GM18909 (cell line): Measurements from ENCODE around the gene GLIS2.

Experiments used
- ATAC-seq: cut with Tn5 transposase; IDR thresholded peaks from one replicate; pipeline ENCODE4 v1.9.1; 2021; ENCODE audit warnings: mild to moderate bottlenecking; ENCODE audit not compliant: unreplicated experiment, poor library complexity

The GLIS2 gene

DNA sequence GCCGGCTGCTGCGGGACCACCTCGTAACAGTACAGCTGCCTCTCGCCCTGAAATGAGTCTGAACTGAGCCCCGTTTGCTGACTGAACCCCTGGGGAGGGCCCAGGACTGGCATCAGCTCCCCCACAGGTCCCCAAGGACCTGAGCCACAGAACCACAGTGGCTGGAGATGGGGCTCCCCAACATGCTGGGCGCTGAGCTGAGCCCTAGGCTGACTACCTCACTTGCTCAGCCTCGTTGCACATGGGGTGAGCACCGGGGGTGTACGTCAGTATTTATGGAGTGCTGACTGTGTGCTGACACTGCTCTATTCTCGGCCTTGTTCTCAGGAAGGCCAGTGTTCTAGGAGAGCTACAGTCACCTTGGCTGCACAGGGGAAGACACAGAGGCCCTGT lies 49.1 kb downstream of the GLIS2 start:
- ATAC-seq = peak; percentile 67

DNA sequence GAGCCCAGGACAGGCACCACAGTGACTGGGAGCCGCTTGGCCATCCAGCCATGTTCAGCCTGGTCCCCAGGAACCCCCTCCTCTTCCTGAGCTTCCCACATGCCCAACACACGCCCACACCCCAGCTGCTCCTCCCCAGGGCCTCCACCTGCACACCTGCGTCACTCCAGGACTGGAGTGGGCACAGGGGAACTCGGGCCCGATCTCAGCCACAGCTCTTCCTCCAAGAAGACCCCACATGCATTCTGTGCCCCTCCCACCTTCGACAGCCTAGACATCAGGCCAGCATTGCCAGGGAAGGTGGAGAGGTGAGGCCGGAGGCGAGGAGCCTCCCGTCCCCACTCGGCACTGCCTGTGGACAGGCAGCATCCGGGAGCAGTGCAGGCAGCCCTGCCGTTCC lies 49.7 kb downstream of the GLIS2 start:
- no peak for ATAC-seq

DNA sequence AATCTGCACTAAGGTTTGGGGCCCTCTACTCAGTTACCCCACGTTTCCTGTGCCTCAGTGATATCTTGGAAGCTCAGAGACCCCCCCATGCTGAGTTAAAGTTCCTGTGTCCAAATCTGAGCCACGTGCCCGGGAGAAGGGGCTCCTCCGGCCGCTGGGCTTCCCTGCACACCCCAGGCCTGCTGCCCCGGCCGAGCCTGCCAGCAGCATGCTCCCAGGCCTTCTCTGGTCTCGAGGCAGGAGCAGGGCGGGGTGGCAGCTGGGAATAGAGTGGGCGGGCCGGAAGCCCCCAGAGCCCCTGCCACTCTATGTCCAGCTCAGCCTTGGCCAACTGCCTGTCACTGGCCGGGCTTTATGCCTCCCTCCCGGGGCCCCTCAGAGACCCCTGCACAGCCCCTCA lies 50.1 kb downstream of the GLIS2 start:
- no peak for ATAC-seq

GRCh38 chr16:4367393-4367856 lies 51.6 kb downstream of the GLIS2 start:
- ATAC-seq = no peak

GRCh38 chr16:4369007-4369733 lies 53.3 kb downstream of the GLIS2 start:
- no peak for ATAC-seq

DNA sequence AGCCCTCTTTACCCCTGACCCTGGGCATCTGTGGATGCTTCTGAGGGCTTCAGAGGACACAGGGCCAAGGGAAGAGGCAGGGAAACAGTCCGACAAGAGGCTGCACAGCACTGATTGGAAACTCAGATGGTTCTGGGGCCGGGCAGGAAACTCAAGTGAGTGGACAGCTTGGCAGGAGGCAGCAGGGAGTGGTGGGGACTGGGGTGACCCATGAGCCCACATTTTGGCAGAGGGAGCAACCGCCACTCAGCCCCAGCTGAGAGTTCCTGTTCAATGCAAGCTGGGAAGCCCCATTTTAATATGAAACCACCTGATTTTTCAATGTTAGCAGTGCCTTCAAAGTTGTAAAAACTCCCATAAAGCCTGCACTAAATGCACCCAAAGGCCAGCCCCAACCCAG lies 54.3 kb downstream of the GLIS2 start:
- ATAC-seq = no peak

- ATAC-seq = no peak
These were observed 54.9 kb downstream of the GLIS2 start for GRCh38 chr16:4370570-4371356.

DNA sequence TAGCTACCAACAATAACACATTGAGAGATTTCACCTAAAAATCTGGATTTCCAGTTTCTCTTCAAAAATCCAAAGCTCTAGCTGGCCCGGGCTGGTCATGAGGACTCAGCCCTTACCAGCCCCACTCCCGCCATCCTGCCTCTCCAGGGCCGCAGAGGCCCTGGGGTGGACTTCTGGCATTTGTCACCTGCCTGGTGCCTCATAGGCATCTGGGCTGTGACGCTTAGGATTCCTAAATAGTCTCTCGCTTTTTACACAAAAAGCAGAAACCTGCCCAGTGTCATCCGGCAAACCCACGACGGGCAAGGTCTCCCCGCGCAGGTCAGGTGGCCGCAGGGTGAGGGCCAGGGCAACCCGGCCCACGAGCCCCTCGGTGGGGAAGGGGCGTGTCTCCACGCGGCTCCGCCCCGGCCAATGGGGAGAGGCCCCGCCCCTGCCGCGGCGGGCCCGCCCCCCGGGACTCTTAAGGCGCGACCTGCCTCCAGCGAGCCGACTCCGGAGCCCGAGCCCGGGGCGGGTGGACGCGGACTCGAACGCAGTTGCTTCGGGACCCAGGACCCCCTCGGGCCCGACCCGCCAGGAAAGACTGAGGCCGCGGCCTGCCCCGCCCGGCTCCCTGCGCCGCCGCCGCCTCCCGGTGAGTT lies 55.6 kb downstream of the GLIS2 start, which contains the start of gene VASN:
Gene VASN, plus strand, starts transcription at position 492 of the 644 bp plus-strand sequence. CDS start 9,030 bp downstream, outside the sequence.
- peak; percentile 55 for ATAC-seq

DNA sequence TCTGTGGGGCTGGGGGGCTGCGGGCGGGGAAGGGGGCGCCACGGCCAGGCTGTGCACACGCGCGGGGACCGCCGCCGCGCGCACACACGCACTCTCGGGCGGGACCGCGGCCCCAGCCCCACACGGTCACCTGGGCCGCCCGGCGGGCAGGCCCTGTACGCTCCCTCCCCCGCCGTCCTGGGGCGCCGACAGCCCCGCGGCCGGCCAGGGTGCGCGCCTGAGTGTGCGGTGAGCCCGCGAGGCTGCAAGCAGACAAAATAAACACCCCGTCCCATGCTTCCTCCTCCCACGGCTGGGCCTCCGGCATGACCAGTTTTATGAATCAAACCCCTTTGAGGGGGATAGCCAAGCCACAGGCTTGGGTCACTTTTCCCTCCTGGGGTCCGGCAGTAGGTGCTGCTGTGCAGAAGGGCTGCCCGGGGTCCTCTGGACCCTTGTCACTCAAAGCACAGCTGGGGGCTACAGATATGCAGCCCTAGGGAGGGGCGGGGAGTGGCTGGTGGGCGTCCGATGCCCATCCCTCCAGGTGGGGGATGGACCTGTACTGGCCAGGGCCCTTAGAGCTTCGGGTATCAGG lies 56.2 kb downstream of the GLIS2 start:
- ATAC-seq = peak; percentile 31

DNA sequence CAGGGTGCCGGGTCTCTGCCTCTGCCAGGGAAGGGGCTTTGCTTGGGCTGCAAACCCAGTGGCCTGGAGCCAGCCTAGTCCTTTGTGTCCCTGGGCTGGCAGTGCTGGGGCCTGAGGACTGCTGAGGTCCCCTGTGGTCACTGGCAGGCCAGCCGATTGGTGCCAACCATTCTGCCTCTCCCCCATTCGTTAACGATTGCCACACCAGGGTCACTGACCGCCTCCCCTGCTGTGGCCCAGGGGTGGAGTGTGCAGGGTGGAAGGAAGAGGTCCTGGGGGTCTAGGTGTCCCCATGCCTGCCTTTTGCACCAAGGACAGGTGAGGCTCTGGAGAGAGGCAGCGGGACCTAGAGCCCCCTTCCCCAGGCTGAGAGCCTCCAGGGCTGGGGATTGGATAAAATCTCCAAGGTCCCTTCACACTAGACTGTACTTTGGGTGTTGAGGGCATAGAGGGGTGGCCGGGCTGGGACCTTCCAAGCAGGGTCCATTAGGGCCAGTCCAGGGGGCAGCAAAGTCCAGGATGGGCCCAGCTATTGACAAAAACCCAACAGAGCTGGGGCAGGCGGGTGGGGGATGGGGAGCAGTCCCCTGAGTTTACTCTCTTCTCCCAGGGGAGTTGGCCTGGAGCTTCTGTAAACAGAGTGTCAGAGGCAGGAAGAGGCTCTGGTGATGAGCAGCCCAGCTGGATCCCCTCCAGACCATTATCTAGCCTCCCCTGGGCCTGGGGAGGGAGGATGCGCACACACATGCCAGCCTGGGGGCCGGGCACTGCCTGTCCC lies 56.9 kb downstream of the GLIS2 start:
- no peak for ATAC-seq

- ATAC-seq = no peak
These were observed 57.6 kb downstream of the GLIS2 start for GRCh38 chr16:4373356-4373908.

GRCh38 chr16:4373909-4374742 lies 58.3 kb downstream of the GLIS2 start:
- no peak for ATAC-seq

- ATAC-seq = no peak
These were observed 59.9 kb downstream of the GLIS2 start for GRCh38 chr16:4375717-4376116.

- no peak for ATAC-seq
These were observed 60.4 kb downstream of the GLIS2 start for GRCh38 chr16:4376126-4376892.

- no peak for ATAC-seq
These were observed 61.2 kb downstream of the GLIS2 start for GRCh38 chr16:4376893-4377572.

GRCh38 chr16:4377573-4378154 lies 61.8 kb downstream of the GLIS2 start:
- ATAC-seq = no peak

DNA sequence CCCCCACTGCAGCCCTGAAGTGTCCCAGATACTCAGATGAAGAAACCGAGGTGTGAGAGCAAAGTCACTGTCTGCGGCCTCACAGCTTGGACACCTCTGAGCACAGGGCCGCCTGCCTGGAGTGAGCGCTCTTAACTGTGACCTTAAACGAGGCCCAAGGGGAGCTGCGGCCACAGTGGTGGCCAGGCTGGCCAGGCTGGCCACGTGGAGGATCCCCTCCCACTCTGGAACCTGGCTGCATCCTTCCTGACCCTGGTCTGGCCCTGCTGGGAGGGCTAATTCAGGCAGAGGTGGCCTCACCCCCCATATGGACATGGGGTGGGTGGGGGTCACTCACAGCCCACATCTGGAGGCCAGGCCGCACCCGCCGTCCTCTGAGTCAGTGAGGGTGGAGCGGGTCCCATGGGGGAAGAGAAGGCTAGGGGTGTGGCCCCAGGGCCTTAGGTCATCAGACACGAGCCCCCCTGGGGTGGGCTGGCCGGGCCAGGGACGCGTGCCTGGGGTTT lies 62.3 kb downstream of the GLIS2 start:
- ATAC-seq = no peak
